AG09309 (cell line): ENCODE data around the gene EPAS1.

Experiments used
- DNase-seq: peaks from one replicate; pipeline ENCODE4 v3.0.0-alpha.2; 2010; ENCODE audit warnings: low read depth
- H3K4me3 ChIP-seq: 2 replicates; pipeline ENCODE4 v1.5.1; 2011; ENCODE audit warnings: mild to moderate bottlenecking, low read depth, low read length, moderate library complexity; ENCODE audit not compliant: control insufficient read depth
- TF ChIP-seq, protein P1 (sequence below): IDR thresholded peaks from 2 replicates; pipeline ENCODE4 v1.5.1; 2011; ENCODE audit warnings: mild to moderate bottlenecking, low read depth, low read length, inconsistent platforms; ENCODE audit not compliant: insufficient read depth, control insufficient read depth; ENCODE audit errors: missing control alignments

Gene EPAS1

DNA sequence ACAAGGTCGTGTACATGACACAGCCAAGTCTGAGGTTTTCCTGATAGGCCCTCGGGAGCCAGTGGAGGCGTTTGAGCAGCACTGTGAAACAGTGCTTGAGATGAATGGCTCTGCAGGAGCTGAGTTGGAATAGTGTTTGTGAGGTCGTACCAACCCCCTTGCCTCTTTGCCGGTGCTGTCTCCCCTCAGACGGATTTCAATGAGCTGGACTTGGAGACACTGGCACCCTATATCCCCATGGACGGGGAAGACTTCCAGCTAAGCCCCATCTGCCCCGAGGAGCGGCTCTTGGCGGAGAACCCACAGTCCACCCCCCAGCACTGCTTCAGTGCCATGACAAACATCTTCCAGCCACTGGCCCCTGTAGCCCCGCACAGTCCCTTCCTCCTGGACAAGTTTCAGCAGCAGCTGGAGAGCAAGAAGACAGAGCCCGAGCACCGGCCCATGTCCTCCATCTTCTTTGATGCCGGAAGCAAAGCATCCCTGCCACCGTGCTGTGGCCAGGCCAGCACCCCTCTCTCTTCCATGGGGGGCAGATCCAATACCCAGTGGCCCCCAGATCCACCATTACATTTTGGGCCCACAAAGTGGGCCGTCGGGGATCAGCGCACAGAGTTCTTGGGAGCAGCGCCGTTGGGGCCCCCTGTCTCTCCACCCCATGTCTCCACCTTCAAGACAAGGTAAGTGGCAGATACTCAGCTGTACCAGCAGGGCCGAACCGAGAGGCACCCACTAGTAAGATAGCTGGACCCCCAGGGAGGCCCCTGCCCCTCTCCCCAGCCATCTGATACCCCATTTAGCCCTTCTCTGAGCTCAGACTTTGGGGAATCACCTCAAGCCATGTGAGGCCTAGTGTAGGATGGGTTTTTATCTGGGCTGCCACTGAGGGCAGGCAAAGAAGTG lies 83.1 kb downstream of the EPAS1 start:
- TF ChIP-seq, protein P1, sequence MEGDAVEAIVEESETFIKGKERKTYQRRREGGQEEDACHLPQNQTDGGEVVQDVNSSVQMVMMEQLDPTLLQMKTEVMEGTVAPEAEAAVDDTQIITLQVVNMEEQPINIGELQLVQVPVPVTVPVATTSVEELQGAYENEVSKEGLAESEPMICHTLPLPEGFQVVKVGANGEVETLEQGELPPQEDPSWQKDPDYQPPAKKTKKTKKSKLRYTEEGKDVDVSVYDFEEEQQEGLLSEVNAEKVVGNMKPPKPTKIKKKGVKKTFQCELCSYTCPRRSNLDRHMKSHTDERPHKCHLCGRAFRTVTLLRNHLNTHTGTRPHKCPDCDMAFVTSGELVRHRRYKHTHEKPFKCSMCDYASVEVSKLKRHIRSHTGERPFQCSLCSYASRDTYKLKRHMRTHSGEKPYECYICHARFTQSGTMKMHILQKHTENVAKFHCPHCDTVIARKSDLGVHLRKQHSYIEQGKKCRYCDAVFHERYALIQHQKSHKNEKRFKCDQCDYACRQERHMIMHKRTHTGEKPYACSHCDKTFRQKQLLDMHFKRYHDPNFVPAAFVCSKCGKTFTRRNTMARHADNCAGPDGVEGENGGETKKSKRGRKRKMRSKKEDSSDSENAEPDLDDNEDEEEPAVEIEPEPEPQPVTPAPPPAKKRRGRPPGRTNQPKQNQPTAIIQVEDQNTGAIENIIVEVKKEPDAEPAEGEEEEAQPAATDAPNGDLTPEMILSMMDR: no peak
- no peak for DNase-seq

DNA sequence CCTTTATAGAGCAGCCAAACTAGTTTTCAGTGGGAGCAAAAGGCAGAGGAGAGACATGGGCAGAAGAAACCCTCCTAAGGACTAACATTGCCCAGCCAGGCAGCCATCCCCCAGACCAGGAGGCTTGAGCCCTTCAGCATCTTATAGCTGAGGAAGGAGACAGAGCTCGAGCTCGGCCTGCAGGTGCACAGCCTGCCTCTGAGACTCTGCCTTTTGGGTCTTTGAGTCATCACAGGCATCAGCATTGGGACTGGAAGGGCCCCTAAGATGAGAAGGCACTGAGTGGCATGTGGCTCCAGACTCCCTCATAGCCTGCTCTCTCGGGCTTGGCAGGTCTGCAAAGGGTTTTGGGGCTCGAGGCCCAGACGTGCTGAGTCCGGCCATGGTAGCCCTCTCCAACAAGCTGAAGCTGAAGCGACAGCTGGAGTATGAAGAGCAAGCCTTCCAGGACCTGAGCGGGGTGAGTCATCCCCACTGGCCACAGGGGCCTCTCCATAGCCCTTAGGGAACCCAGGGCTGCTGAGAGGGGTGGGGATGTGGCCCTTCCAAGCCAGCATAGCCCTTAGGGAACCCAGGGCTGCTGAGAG lies 84.1 kb downstream of the EPAS1 start:
- no peak overlapping the region for H3K4me3 ChIP-seq
- TF ChIP-seq, protein P1: no peak
- no peak for DNase-seq

More for the DNA sequence above, 83.1 kb downstream of the EPAS1 start:
- no peak overlapping the region for H3K4me3 ChIP-seq

DNA sequence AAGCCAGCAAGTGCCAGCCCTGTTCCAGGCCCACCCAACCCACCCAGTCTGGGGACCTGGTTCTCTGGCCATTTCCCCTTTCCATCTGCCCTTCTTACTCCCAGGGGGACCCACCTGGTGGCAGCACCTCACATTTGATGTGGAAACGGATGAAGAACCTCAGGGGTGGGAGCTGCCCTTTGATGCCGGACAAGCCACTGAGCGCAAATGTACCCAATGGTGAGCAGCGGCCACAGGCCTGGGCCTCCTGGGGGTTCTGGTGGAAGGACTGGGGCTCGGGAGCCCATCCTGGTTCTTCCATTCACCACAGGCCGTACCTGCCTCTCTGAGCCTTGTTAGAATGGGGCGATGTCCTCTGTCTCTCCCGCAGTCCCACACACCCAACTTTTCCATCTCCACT lies 84.7 kb downstream of the EPAS1 start:
- TF ChIP-seq, protein P1: no peak
- DNase-seq: no peak

DNA sequence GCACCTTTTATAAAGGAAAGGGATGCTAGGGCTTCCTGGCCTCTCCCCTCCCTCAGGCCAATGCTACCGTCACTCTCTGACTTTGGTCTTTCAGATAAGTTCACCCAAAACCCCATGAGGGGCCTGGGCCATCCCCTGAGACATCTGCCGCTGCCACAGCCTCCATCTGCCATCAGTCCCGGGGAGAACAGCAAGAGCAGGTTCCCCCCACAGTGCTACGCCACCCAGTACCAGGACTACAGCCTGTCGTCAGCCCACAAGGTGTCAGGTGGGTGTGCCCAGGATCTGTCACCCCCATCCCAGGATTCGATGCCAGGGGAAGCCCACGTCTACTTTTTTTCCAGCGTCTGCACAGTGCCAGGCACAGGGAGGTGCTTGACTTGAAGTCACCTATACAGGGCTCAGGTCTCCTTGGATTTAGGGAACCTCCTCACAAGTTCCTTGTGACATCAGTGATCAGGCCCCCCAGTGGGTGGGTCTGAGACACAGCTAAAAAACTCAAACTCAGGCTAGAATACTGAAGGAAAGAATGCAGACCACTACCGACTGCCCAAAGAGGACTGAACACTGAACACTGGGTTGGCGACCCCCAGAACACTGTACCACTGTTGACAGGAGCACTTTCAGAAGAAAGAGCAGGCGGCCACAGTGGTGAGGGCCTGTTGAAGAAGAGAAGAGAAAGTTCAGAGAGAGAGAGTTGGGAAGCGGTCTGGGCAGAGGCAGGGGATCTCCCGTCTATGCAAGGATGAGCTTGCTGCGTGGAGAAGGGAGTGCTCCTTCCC lies 85.3 kb downstream of the EPAS1 start:
- H3K4me3 ChIP-seq: no peak overlapping the region
- DNase-seq: no peak
- TF ChIP-seq, protein P1: no peak

More for the DNA sequence above, 84.7 kb downstream of the EPAS1 start:
- no peak overlapping the region for H3K4me3 ChIP-seq

DNA sequence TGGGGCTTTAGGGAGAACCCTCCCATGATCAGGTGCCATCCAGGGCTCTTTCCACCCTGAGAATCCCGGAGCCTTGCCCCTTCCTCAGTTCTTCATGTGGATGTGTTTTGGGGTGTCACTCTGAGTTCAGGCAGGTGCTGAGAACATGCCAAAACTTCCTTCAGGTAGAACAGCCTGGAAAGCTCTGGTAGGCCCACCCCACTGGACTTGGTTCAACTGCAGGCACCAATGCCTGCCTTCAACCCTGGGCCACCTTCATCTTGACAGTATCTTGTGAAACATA lies 85.8 kb downstream of the EPAS1 start:
- no peak for DNase-seq
- H3K4me3 ChIP-seq: no peak overlapping the region
- TF ChIP-seq, protein P1: no peak

DNA sequence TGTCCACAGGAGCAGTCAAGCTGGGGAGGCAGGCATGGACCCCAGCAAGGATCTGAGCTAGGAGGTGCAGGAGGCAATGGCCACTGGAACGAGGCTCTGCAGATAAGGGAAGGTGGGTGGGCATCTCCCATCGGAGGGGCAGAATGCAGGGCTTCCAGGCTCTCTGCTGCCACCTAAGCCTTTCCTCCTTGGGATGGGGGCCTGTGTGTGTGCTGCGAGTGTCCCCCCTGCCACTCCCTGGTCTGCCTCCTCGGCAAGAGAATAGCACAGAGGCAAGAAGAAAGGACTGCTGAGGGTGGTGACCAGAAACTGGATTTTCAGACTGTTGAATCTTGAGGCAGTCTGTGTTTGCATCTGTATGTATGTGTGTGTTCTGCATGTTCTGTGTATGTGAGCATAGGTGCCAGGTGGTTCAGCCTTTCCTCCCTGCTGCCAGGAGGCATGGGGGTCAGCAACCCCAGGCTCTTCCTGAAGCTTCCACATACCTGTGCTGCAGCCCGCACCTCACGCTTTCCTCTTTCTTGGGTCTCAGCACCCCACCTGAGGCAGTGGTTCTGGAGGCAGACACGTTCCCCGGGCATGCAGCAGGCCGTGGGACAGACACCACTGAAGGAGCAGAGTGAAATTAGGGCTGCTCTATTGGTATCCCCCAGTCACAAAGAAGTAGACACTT lies 86.7 kb downstream of the EPAS1 start:
- TF ChIP-seq, protein P1: no peak
- H3K4me3 ChIP-seq: no peak overlapping the region
- no peak for DNase-seq
